K562 (cell line): Measurements from ENCODE around the gene B4GALT4.

Source experiments
- BRD9 ChIP-seq: fragments of 450-650 bp; IDR thresholded peaks from 2 replicates; pipeline ENCODE4 v1.6.1; 2018; ENCODE audit warnings: low read depth; ENCODE audit not compliant: partially characterized antibody
- CCAR2 ChIP-seq: fragments of 200-400 bp; formaldehyde crosslinking; IDR thresholded peaks from 2 replicates; pipeline ENCODE4 v1.6.1; 2017; ENCODE audit warnings: mild to moderate bottlenecking, low read depth, low read length
- CTCF ChIP-seq, 3 experiments: IDR thresholded peaks in 2 of 3; conservative IDR thresholded peaks in 1 of 3; 2 replicates each; pipeline ENCODE4 v1.5.1; 2011 to 2012; ENCODE audit warnings: low read length in 3 of 3, mild to moderate bottlenecking in 3 of 3, control low read depth in 2 of 3, improper control_type of control experiment in 1 of 3, inconsistent platforms in 1 of 3, low read depth in 1 of 3, mixed read lengths in 1 of 3, moderate library complexity in 1 of 3; ENCODE audit not compliant: insufficient read depth in 2 of 3
- NFIC ChIP-seq: fragments of 450-650 bp; IDR thresholded peaks from 2 replicates; pipeline ENCODE4 v1.6.1; 2017; ENCODE audit warnings: mild to moderate bottlenecking, inconsistent platforms
- POLR2A ChIP-seq: fragments of 450-650 bp; conservative IDR thresholded peaks from 2 replicates; pipeline ENCODE4 v1.6.1; 2016
- RFX5 ChIP-seq: IDR thresholded peaks from 2 replicates; pipeline ENCODE4 v1.6.1; 2011; ENCODE audit warnings: low read depth, mild to moderate bottlenecking, improper control_type of control experiment, low read length
- SOX6 ChIP-seq: fragments of 450-650 bp; IDR thresholded peaks from 2 replicates; pipeline ENCODE4 v1.6.1; 2014; ENCODE audit warnings: mild to moderate bottlenecking
- SRSF1 ChIP-seq: fragments of 200-400 bp; formaldehyde crosslinking; IDR thresholded peaks from 2 replicates; pipeline ENCODE4 v1.6.1; 2017; ENCODE audit warnings: mild to moderate bottlenecking, low read depth, low read length, moderate library complexity
- TEAD1 ChIP-seq, 2 experiments: fragments of 450-650 bp in 1 of 2; sonication (generic) in 1 of 2; formaldehyde crosslinking; IDR thresholded peaks; 2 replicates each; pipeline versions ENCODE4 v1.4.0 to v1.8.0; 2020 to 2022; ENCODE audit warnings: mild to moderate bottlenecking in 2 of 2, missing genetic modification reagents in 1 of 2
- ZNF76 ChIP-seq: fragments of 250-450 bp; sonication (Bioruptor Pico); IDR thresholded peaks from 2 replicates; pipeline ENCODE4 v1.4.0; 2020; ENCODE audit warnings: mild to moderate bottlenecking, moderate library complexity, borderline replicate concordance
- TF ChIP-seq, protein P1 (sequence below): fragments of 250-450 bp; sonication (Bioruptor Pico); IDR thresholded peaks from 2 replicates; pipeline ENCODE4 v1.9.0; 2021; ENCODE audit warnings: mild to moderate bottlenecking, inconsistent platforms
- TF ChIP-seq, protein P2 (sequence below): fragments of 250-450 bp; sonication (Bioruptor Pico); IDR thresholded peaks from 2 replicates; pipeline ENCODE4 v1.5.0; 2021

GRCh38 chr3:119187266-119187665 is 53.4 kb downstream of the B4GALT4 start:
- TF ChIP-seq RFX5 (no peak), CTCF (IDR thresholded peaks at IDR 0.05 in 2 of 3, conservative IDR thresholded peaks at IDR 0.05 in 1 of 3; ENCODE audit: insufficient read depth in 2 of 3, low read depth in 1 of 3, low read length in 3 of 3) (no peak), SRSF1 (no peak), NFIC (no peak), SOX6 (no peak), BRD9 (no peak), ZNF76 (CRISPR knock-in tag) (no peak), CCAR2 (no peak), TEAD1 (CRISPR knock-in tag; IDR thresholded peaks at IDR 0.05) (no peak), POLR2A (no peak)
- TF ChIP-seq, protein P1, sequence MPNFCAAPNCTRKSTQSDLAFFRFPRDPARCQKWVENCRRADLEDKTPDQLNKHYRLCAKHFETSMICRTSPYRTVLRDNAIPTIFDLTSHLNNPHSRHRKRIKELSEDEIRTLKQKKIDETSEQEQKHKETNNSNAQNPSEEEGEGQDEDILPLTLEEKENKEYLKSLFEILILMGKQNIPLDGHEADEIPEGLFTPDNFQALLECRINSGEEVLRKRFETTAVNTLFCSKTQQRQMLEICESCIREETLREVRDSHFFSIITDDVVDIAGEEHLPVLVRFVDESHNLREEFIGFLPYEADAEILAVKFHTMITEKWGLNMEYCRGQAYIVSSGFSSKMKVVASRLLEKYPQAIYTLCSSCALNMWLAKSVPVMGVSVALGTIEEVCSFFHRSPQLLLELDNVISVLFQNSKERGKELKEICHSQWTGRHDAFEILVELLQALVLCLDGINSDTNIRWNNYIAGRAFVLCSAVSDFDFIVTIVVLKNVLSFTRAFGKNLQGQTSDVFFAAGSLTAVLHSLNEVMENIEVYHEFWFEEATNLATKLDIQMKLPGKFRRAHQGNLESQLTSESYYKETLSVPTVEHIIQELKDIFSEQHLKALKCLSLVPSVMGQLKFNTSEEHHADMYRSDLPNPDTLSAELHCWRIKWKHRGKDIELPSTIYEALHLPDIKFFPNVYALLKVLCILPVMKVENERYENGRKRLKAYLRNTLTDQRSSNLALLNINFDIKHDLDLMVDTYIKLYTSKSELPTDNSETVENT (CRISPR knock-in tag): no peak
- TF ChIP-seq, protein P2, sequence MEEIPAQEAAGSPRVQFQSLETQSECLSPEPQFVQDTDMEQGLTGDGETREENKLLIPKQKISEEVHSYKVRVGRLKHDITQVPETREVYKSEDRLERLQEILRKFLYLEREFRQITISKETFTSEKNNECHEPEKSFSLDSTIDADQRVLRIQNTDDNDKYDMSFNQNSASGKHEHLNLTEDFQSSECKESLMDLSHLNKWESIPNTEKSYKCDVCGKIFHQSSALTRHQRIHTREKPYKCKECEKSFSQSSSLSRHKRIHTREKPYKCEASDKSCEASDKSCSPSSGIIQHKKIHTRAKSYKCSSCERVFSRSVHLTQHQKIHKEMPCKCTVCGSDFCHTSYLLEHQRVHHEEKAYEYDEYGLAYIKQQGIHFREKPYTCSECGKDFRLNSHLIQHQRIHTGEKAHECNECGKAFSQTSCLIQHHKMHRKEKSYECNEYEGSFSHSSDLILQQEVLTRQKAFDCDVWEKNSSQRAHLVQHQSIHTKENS (CRISPR knock-in tag): no peak
